Activated naive CD8-positive, alpha-beta T cell (primary cell): ENCODE measurements around the gene ELP5.
"Not testable (repeated sequence)": the region's sequence is repeated elsewhere in the genome, so short reads cannot be mapped to it uniquely, and the experiment has no call there.

Experiments
- H3K27ac Mint-ChIP-seq: one replicate; pipeline ENCODE4 v1.8.0; 2021; ENCODE audit warnings: mixed read lengths
- H3K27me3 Mint-ChIP-seq: one replicate; pipeline ENCODE4 v1.8.0; 2021; ENCODE audit warnings: mixed read lengths
- H3K36me3 Mint-ChIP-seq: one replicate; pipeline ENCODE4 v1.8.0; 2021; ENCODE audit warnings: mixed read lengths
- H3K4me1 Mint-ChIP-seq: one replicate; pipeline ENCODE4 v1.8.0; 2021; ENCODE audit warnings: low read depth, mixed read lengths
- H3K4me3 Mint-ChIP-seq: one replicate; pipeline ENCODE4 v1.8.0; 2021; ENCODE audit warnings: mild to moderate bottlenecking, mixed read lengths
- H3K9me3 Mint-ChIP-seq: one replicate; pipeline ENCODE4 v1.8.0; 2021; ENCODE audit warnings: low read depth, mixed read lengths

Gene ELP5

DNA sequence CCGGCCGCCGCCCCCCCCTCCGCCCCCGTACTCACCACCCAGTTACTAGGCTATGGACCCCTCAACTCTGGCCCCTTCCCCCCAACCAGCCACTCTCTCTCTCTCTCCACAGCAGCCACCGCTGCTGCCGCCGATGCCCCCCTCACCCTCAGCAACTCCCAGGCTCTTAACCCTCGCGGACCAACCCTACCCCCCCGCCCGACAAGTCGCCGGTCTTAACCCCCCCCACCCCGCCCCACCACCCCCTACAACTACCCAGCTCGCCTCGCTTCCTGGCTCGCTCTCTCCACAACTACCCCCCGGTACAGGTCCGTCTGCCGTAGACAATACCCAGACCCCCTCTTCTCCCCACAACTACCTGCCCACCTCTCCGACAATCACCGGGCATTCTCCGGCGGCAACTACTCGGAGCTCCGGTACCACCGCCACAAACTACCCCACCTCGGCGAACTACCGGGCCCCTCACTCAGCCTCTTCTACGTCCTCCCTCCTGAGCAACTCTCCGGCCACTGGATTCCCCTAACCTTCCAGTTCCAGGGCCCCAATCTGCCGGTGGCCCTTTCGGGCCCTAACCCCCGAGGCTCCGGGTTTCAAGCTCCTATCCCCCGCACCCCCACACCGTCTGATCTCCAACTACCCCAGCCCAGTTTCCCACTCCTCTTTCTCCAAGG lies 13.5 kb upstream of the ELP5 start:
- H3K36me3 Mint-ChIP-seq = peaks cover 2% of the 10 kb centered on the region
- H3K27ac Mint-ChIP-seq = peak overlapping the region; percentile 91
- peaks cover 67% of the 10 kb centered on the region for H3K4me1 Mint-ChIP-seq
- no peaks in the 10 kb centered on the region for H3K27me3 Mint-ChIP-seq
- H3K4me3 Mint-ChIP-seq = peak overlapping the region; percentile 97
- H3K9me3 Mint-ChIP-seq = no peaks in the 10 kb centered on the region

DNA sequence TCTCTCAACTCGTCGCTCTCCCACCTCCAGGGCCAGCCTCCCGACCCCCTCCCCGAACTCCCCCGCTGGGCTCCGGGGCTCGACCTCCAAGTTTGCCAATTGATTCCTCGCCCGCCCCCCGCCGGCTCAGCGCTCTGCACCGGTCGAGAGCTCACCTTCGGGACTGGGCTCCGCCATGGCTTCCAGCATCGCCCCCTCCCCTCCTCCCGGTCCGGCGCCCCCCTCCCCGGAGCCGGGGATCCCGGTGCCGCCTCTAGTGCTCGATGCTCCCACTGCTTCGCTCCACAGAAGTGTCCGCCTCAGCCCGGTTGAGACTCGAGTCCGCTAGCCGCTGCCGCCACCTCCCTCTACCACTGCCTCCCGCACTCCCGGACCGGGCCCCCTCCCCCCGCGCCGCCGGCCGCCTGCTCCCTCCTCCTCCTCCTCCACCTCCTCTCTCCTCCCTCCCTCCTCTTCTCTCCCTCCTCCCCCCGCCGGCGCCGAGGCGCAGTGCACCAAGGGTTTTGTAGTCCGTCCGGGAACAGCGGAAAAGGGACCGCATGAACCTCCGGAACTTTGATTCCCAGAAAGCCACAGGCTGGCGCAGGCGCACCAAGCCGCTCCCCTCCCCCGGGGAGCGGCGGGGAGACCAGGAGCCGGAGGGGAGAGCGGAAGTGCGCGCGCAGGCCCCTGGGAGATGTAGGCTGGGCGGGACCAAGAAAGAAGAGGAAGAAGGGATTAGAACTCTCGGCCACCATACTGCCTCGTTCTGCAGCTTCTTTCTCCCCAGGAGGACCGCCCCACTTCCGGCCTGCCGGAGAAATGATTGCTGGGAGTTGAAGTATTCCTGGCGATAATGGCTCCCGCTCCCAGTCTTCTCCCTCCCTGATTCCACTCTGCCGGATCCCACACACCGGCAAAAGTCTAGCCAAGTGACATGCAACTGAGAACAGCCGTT lies 12.7 kb upstream of the ELP5 start, which contains the start of gene PHF23:
PHF23 (minus strand) TSS at position 367 of the 937 bp plus-strand sequence; CDS start at position 189, 178 bp downstream.
- Mint-ChIP-seq H3K4me1 (peaks cover 64% of the 10 kb centered on the region), H3K36me3 (peaks cover 2% of the 10 kb centered on the region), H3K27me3 (no peaks in the 10 kb centered on the region), H3K9me3 (no peaks in the 10 kb centered on the region), H3K27ac (peak within 1 kb of the TSS; percentile 91), H3K4me3 (peak within 1 kb of the TSS; percentile 97)

DNA sequence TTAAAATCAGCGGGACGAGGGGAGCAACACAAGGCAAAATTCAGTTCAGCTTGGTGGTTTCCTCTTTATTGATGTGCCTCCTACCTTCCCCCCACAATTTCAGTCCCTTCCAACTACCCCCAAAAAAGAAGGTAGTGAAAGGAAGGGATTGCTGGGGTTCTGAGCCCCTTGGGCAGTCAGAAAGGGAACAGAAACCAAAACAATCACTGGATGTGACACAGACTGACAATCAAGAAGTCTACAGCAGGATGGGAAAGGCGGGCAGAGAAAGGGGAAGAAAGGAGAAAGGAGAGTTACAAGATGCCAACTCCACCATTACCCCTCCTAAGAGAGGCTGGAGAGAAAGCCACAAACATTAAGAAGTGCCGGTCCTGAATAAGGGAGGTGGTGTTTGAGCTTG lies 11.6 kb upstream of the ELP5 start:
- H3K4me3 Mint-ChIP-seq = peak overlapping the region; percentile 97
- no peaks in the 10 kb centered on the region for H3K9me3 Mint-ChIP-seq
- no peaks in the 10 kb centered on the region for H3K27me3 Mint-ChIP-seq
- peak overlapping the region; percentile 79 for H3K27ac Mint-ChIP-seq
- no peaks in the 10 kb centered on the region for H3K36me3 Mint-ChIP-seq
- peaks cover 54% of the 10 kb centered on the region for H3K4me1 Mint-ChIP-seq

DNA sequence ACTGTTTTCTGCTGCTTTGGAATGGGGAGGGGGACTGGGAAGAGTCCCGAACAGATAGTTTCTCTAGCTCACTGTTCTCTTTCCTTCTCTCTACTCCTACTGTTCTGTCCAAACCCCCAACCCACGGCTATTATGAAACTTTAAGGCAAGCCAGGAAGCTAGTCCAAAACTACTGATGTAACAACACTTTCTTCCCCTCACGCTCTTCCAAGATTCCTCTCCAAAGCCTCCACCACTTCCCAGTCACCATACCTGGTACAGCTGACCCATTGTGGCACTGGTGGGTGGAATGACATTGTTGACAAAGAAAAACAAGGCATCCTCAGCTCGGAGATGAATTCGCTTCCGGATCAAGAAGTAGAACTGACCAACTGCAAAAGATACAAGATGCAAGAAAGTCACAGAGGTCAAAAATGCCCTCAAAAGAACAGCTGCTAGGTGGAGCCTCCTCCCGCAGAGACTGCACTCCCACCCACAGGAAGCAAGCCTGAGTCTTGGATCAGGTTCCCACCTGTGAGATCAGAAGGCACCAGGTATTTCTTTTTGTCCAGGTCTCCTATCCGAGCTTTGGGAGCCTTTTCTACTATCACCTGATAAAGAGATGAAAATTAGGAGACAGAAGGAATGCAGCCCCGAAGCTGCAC lies 10.8 kb upstream of the ELP5 start:
- peak overlapping the region; percentile 97 for H3K4me3 Mint-ChIP-seq
- no peaks in the 10 kb centered on the region for H3K36me3 Mint-ChIP-seq
- H3K4me1 Mint-ChIP-seq = peaks cover 46% of the 10 kb centered on the region
- H3K27ac Mint-ChIP-seq = peak overlapping the region; percentile 99
- no peaks in the 10 kb centered on the region for H3K27me3 Mint-ChIP-seq
- H3K9me3 Mint-ChIP-seq = no peaks in the 10 kb centered on the region

DNA sequence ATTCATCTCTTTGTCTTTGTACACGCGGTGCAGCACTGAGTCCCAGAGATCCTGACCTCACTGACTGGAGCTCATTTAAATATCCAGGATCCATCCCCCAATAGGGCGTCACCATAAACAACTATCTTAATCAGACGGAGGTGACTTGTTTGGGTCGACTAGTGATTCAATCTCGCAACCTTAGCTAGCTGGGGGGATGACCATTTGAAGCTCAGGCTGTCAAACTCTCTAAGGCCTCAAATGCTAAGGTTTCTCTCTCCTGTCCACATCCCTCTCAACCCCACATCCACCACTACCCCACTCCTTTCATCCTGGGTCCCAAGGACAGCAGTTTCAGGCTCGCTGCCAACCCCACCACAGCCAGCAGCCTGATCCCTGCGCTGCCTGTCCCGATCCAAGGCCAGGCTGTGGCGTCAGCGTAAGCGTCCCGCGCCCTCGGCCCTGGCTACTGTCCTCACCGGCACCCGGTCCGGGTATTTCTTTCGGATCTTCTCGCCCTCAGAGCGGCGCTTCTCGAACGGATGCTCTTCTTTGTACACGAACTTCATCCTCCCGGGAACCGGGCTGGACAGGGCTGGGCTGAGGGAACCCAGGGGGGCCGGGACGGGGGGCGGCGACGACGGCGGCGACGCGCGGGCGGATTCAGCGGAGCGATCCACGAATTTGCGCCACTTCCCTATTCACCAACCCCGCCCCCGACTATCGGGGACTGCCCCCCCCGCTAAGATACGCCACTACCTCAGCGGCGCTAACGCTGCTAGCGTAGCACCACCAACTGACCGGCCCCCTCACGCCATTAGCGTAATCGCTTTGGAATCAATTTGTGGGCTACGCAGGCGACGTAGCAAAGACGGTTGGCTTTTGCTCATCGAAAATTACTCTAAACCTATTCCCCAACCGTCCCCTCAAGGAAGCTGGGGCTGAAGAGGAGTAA lies 10.0 kb upstream of the ELP5 start, which contains the start of gene GABARAP:
GABARAP (minus strand) TSS at position 667 of the 934 bp plus-strand sequence; CDS start at position 548, 119 bp downstream.
- peaks cover 43% of the 10 kb centered on the region for H3K4me1 Mint-ChIP-seq
- no peaks in the 10 kb centered on the region for H3K36me3 Mint-ChIP-seq

DNA sequence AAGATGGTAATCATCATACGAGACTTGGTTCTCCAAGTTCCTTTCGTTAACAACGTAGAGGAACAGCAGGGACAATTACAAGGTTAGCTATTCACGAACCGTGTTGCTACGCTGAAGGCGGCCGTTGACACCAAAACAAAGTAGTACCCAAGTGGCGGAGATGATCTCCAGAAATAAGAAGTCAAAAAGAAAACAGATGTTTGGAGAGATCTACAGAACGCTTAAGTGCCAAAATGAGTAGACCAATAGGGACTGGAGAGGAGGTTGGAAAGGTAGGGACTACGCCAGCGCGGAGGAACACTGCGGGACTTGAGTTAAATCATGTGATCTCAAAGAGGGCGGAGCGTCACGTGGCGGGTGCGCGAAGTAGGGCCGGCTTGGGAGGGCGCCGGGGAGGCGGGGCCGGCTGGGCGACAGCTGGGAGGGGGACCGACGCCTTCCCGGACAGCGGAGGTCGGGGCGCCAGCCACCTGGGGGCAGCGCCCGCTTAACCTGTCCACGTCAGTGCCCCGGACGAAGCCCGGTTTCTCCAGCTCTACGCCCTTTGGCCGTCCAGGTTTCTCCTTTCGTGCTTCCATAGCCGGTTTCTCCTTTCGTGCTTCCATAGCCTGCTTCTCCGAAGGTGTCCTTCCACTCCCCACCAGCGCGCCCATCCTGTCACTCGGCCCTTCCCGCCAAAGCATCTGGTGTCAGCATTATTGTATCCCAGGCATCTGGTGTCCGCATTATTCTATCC lies 9.1 kb upstream of the ELP5 start:
- peak overlapping the region; percentile 99 for H3K27ac Mint-ChIP-seq
- H3K4me3 Mint-ChIP-seq = peak overlapping the region; percentile 97
- H3K9me3 Mint-ChIP-seq = no peaks in the 10 kb centered on the region
- no peaks in the 10 kb centered on the region for H3K36me3 Mint-ChIP-seq
- no peaks in the 10 kb centered on the region for H3K27me3 Mint-ChIP-seq
- peaks cover 38% of the 10 kb centered on the region for H3K4me1 Mint-ChIP-seq

More for the DNA sequence above, 10.0 kb upstream of the ELP5 start, which contains the start of gene GABARAP:
- Mint-ChIP-seq H3K4me3 (peak within 1 kb of the TSS; percentile 97), H3K27ac (peak within 1 kb of the TSS; percentile 99), H3K9me3 (no peaks in the 10 kb centered on the region), H3K27me3 (no peaks in the 10 kb centered on the region)

DNA sequence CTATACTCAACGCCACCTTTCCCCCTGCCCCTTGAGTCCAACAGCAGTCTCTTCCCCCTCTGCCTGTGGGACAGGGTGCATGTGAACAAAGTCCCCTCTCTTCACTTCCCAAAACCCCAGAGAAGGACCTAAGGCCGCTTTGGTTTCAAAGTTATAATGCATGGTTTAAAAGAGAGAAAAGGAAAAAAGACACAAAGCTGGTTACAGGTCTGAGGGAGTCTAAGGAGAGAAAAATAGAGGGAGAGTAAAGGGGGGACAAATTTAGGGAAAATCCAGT lies 8.6 kb upstream of the ELP5 start:
- H3K4me1 Mint-ChIP-seq = peaks cover 38% of the 10 kb centered on the region
- H3K9me3 Mint-ChIP-seq = no peaks in the 10 kb centered on the region
- H3K27ac Mint-ChIP-seq = peak overlapping the region; percentile 59
- H3K27me3 Mint-ChIP-seq = no peaks in the 10 kb centered on the region
- no peaks in the 10 kb centered on the region for H3K36me3 Mint-ChIP-seq
- H3K4me3 Mint-ChIP-seq = peak overlapping the region; percentile 81

DNA sequence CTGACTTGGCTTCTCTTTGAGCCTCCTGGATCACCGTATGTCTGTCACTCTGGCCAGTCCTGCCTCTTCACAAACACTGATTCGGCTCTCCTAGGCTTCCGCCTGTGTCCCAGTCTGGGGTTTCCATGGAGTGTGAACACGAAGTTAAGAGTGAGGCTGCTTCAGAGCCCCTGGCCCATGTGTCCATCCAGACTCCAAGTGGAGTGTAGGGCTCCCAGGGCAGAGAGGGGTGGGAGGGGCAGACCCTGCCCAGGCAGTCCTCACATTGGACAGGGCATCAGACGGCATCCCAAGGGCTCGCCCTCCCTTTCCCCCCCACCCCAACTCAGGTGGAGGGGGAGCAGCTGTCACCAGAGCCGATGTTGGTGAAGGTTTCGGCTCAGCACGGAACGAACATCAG lies 8.2 kb upstream of the ELP5 start:
- H3K9me3 Mint-ChIP-seq, H3K4me3 Mint-ChIP-seq, H3K27me3 Mint-ChIP-seq, H3K27ac Mint-ChIP-seq, H3K36me3 Mint-ChIP-seq: not testable (repeated sequence)
- H3K4me1 Mint-ChIP-seq = peaks cover 42% of the 10 kb centered on the region

DNA sequence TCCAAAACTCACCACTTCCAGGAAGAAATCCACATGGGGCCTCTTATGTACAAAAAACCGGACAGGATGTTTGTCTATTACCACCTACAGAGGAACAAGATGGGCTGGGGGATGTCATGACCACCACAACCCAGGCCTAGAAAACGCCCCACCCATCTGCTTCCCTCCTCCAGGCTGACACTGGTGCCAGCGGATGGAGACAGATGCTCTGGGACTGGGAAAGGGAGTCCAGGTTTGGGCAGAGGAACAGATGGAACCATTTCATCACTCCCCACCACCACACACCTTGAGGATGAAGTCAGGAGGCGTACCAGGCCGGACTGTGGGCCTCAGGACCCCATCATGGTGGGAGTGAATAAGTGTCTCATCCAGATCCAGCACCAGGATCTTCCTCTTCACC lies 5.2 kb upstream of the ELP5 start:
- peaks cover 35% of the 10 kb centered on the region for H3K4me1 Mint-ChIP-seq
- no peaks in the 10 kb centered on the region for H3K27me3 Mint-ChIP-seq
- H3K9me3 Mint-ChIP-seq = no peaks in the 10 kb centered on the region
- no peak overlapping the region for H3K4me3 Mint-ChIP-seq
- H3K27ac Mint-ChIP-seq = peak overlapping the region; percentile 66
- H3K36me3 Mint-ChIP-seq = no peaks in the 10 kb centered on the region

DNA sequence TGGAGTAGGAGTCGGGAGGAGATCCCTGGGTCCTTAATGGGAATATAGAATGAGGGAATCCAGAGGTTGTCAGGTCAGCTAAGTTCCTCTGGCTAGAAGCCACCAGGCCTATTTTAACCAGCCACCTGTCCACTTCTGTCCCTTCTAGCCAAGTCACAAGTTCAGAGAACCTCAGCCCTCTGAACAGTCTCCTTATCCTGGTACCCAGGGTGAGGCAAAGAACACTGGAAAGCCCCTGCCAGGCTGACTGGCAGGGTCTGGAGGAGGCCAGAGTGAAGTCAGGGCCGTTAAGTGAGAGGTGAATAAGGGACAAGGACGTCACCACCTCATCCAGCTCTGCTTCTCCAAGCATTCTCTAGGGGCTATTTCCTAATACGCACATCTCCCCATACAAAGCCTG lies 3.2 kb upstream of the ELP5 start:
- H3K27ac Mint-ChIP-seq = no peak overlapping the region
- no peaks in the 10 kb centered on the region for H3K9me3 Mint-ChIP-seq
- peaks cover 7% of the 10 kb centered on the region for H3K36me3 Mint-ChIP-seq
- peak overlapping the region; percentile 93 for H3K4me3 Mint-ChIP-seq
- H3K4me1 Mint-ChIP-seq = peaks cover 36% of the 10 kb centered on the region
- H3K27me3 Mint-ChIP-seq = no peaks in the 10 kb centered on the region

DNA sequence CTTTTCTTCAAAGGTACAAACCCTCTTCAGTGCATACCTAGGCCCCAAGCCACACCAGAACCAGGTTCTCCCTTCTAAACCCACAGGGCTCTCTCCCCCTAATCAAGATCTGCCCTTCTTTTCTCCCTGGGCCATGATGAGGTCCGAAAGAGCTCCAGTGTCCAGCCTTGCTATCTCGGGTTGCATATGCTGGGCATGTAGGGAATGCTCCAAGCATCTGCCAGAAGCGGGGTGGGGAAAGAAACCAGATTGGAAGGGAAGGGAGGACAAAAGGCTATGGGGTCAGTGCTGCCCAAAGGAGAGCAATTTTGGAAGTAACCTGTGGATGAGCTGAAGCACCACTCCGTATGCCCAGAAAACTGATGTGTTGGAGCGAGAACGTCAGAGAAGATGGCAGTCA lies 2.8 kb upstream of the ELP5 start:
- peaks cover 7% of the 10 kb centered on the region for H3K36me3 Mint-ChIP-seq
- H3K27ac Mint-ChIP-seq = peak overlapping the region; percentile 73
- peaks cover 39% of the 10 kb centered on the region for H3K4me1 Mint-ChIP-seq
- no peaks in the 10 kb centered on the region for H3K9me3 Mint-ChIP-seq
- H3K27me3 Mint-ChIP-seq = no peaks in the 10 kb centered on the region
- H3K4me3 Mint-ChIP-seq = peak overlapping the region; percentile 93

DNA sequence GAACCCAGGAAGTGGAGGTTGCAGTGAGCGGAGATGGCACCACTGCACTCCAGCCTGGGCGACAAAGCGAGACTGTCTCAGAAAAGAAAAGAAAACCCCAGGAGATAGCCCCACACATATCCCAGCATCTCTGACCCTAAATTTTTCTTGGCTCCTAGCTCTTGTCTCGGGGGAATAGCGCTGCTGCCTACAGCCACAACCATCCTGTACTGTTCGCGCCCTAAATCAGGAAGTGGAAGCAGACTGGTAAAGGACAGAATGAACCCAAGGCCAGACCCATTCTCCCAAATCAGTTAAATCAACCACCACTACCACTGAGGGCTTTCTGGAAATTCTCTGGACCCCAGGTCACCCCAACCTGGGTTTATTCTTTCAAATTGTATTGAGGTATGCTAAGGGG lies 2.2 kb upstream of the ELP5 start:
- H3K4me1 Mint-ChIP-seq = peaks cover 40% of the 10 kb centered on the region
- peak overlapping the region; percentile 93 for H3K4me3 Mint-ChIP-seq
- H3K27me3 Mint-ChIP-seq = no peaks in the 10 kb centered on the region
- H3K9me3 Mint-ChIP-seq = no peaks in the 10 kb centered on the region
- H3K36me3 Mint-ChIP-seq = peaks cover 7% of the 10 kb centered on the region
- H3K27ac Mint-ChIP-seq = peak overlapping the region; percentile 41

DNA sequence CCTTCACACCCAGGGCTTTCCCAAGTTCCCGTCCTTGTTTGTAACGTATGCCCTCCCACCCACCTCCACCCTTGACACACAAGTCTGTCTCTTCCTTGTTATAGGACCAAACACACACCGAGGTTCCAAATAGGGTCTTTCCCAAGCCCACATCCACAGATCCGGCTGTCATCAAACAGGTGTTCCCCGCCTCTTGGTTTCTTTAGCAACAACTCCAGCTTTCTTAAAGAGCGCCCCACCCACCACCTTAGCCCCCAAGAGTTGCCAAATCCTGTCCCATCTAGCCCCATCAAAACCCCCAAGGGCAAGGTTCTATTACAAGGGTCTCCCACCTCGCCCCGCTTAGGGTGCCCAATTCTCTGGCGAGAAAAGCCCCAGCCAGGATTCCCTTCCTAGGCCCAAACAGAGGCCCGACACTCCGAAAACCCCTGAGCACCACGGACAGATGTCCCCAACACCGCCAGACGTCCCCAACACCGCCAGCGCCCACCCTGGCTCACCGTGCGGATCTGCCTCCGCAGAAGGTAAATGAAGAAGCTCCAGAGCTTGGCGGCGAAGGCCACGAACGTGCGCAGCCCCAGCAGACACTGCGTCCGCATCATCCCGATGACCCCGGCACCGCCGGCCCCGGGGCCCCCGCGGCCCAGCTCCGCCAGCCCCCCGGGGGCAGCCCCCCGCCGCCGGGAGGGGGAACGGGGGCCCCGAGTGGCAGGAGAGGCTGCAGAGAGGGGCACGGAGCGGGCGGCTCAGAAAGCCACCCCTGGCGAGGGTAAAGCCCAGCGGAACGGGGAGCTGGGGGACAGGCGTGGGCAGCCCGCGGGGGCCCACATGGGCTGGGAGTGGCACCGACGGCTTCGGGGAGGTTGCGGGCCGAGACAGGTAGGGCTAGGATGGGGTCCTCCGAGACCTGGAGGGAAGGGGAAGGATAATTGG lies 1.1 kb upstream of the ELP5 start:
- Mint-ChIP-seq H3K9me3 (no peaks in the 10 kb centered on the region), H3K4me1 (peaks cover 40% of the 10 kb centered on the region), H3K27me3 (no peaks in the 10 kb centered on the region), H3K27ac (peak overlapping the region; percentile 94), H3K36me3 (peaks cover 7% of the 10 kb centered on the region), H3K4me3 (peak overlapping the region; percentile 99)
